ENCODE results near the gene TRIM41. TPM values are rescaled to one million over a fixed set of nuclear protein-coding genes. Genes with fewer than 3 reads are reported as not detected.

The TRIM41 gene
- total and polyA plus RNA-seq, 2 of the 13 experiments (the other 11 are each of a cell fraction or from before 2014, with no cell fraction given) = 10.2 to 16.7 TPM

DNA sequence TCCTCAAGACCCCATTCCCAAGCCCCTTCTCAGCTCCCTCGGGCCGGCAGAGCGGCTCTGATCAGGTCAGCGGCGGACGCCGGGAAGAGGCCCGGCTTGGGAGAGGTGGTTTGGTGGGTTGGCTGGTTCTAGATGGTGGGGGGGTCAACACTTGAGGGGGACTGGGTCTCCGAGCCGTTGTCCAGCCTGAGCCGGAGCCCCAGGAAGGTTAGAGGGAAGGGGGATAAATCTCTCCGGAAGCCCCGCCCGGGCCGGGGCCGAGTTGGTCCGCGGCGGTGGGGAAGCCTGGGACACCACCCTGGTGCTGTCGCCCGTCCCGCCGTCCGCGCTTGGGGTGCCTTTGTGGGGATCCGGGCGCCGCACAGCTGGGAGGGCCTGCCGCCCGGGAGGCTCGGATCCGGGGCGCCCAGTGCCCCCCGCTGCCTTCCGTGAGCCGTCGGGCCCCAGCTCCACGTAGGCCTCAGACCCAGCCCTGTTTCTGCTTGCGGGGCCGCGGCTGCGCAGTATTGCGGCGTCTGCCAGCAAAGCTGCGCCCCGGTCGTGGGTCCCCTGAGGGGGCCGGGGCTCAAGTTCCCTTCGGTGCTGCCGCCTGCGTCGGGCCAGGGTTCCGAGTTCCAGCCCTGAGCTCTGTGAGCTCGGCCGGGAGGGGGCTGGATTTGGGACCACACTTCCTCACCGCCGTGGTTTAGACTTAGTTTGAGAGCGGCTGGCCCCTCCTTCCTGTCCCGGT, 38.4 kb downstream of the TRIM41 start (continued):
- TF ChIP-seq NR2F2 (IDR thresholded peaks at IDR 0.05; ENCODE audit: borderline replicate concordance, low read depth) = no peak
- no peak for TF ChIP-seq ZNF432 (CRISPR knock-in tag; IDR thresholded peaks at IDR 0.05; ENCODE audit: borderline replicate concordance)
- peak; percentile 50 for TF ChIP-seq RBM22 (optimal IDR thresholded peaks at IDR 0.05; ENCODE audit: low read length)
- TF ChIP-seq MBNL3 (CRISPR knock-in tag; conservative IDR thresholded peaks at IDR 0.05) = no peak
- TF ChIP-seq GLI4 (CRISPR knock-in tag; IDR thresholded peaks at IDR 0.05; ENCODE audit: borderline replicate concordance) = 0 out of 2 replicates have a peak, but pooled peaks have one; percentile 74
- TF ChIP-seq PHF8 (CRISPR knock-in tag; IDR thresholded peaks at IDR 0.05) = peak; percentile 95
- TF ChIP-seq, protein P1, sequence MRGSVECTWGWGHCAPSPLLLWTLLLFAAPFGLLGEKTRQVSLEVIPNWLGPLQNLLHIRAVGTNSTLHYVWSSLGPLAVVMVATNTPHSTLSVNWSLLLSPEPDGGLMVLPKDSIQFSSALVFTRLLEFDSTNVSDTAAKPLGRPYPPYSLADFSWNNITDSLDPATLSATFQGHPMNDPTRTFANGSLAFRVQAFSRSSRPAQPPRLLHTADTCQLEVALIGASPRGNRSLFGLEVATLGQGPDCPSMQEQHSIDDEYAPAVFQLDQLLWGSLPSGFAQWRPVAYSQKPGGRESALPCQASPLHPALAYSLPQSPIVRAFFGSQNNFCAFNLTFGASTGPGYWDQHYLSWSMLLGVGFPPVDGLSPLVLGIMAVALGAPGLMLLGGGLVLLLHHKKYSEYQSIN (CRISPR knock-in tag; IDR thresholded peaks at IDR 0.05; ENCODE audit: borderline replicate concordance) = no peak
- TF ChIP-seq, protein P2, sequence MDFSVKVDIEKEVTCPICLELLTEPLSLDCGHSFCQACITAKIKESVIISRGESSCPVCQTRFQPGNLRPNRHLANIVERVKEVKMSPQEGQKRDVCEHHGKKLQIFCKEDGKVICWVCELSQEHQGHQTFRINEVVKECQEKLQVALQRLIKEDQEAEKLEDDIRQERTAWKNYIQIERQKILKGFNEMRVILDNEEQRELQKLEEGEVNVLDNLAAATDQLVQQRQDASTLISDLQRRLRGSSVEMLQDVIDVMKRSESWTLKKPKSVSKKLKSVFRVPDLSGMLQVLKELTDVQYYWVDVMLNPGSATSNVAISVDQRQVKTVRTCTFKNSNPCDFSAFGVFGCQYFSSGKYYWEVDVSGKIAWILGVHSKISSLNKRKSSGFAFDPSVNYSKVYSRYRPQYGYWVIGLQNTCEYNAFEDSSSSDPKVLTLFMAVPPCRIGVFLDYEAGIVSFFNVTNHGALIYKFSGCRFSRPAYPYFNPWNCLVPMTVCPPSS (IDR thresholded peaks at IDR 0.05) = no peak
- TF ChIP-seq ZNF34 (CRISPR knock-in tag; IDR thresholded peaks at IDR 0.05; ENCODE audit: borderline replicate concordance) = peak; percentile 25; the same call in 1 of the 2 replicates
- peak; percentile 29; the same call in 1 of the 2 replicates for TF ChIP-seq FOXJ3 (CRISPR knock-in tag; IDR thresholded peaks at IDR 0.05; ENCODE audit: borderline replicate concordance)
- no peak for TF ChIP-seq NONO (IDR thresholded peaks at IDR 0.05)
- no peak for TF ChIP-seq NONO (CRISPR knock-in tag; conservative IDR thresholded peaks at IDR 0.05)
- no peak for TF ChIP-seq MATR3 (CRISPR knock-in tag; IDR thresholded peaks at IDR 0.05)
- TF ChIP-seq JUND (CRISPR knock-in tag; IDR thresholded peaks at IDR 0.05) = no peak
- peak; percentile 73; the same call in 1 of the 2 replicates for TF ChIP-seq ZNF350 (CRISPR knock-in tag; IDR thresholded peaks at IDR 0.05; ENCODE audit: borderline replicate concordance, low read depth)
- TF ChIP-seq HOMEZ (CRISPR knock-in tag; IDR thresholded peaks at IDR 0.05; ENCODE audit: low read depth) = no peak
- TF ChIP-seq, protein P3, sequence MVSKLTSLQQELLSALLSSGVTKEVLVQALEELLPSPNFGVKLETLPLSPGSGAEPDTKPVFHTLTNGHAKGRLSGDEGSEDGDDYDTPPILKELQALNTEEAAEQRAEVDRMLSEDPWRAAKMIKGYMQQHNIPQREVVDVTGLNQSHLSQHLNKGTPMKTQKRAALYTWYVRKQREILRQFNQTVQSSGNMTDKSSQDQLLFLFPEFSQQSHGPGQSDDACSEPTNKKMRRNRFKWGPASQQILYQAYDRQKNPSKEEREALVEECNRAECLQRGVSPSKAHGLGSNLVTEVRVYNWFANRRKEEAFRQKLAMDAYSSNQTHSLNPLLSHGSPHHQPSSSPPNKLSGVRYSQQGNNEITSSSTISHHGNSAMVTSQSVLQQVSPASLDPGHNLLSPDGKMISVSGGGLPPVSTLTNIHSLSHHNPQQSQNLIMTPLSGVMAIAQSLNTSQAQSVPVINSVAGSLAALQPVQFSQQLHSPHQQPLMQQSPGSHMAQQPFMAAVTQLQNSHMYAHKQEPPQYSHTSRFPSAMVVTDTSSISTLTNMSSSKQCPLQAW (CRISPR knock-in tag; IDR thresholded peaks at IDR 0.05) = peak; percentile 39; the same call in 1 of the 2 replicates
- no peak for TF ChIP-seq ZSCAN25 (CRISPR knock-in tag; IDR thresholded peaks at IDR 0.05)
- TF ChIP-seq TBL1XR1 (IDR thresholded peaks at IDR 0.05; ENCODE audit: borderline replicate concordance, low read length, partially characterized antibody) = no peak
- 0 out of 2 replicates have a peak, but pooled peaks have one; percentile 69 for TF ChIP-seq ZNF713 (CRISPR knock-in tag; IDR thresholded peaks at IDR 0.05)
- TF ChIP-seq GATAD2A (CRISPR knock-in tag; IDR thresholded peaks at IDR 0.05) = no peak
- no peak for TF ChIP-seq TFDP2 (CRISPR knock-in tag; IDR thresholded peaks at IDR 0.05)
- no peak for TF ChIP-seq ZNF569 (CRISPR knock-in tag; IDR thresholded peaks at IDR 0.05; ENCODE audit: borderline replicate concordance)
